Measurements from ENCODE around the gene HAPLN2. TPM values are rescaled to one million over a fixed set of nuclear protein-coding genes. Genes with fewer than 3 reads are reported as not detected.

Gene HAPLN2
- total RNA-seq, 1 donor from 2014 or later, result not detected

- no peak for TF ChIP-seq CTCF (conservative IDR thresholded peaks at IDR 0.05; ENCODE audit: low read depth, low read length)
- H3K4me3 ChIP-seq (ENCODE audit: low read depth, low read length), result no peak overlapping the region
- DNase-seq (ENCODE audit: low read depth), result no peak
Observed at GRCh38 chr1:156644640-156645039, 25.4 kb downstream of the HAPLN2 start.

- no peak overlapping the region for H3K4me3 ChIP-seq (ENCODE audit: low read depth, low read length)
- TF ChIP-seq CTCF (conservative IDR thresholded peaks at IDR 0.05; ENCODE audit: low read depth, low read length), result no peak
- no peak for DNase-seq (ENCODE audit: low read depth)
Observed at GRCh38 chr1:156645056-156645455, 25.8 kb downstream of the HAPLN2 start.

GRCh38 chr1:156645666-156646065 is 26.5 kb downstream of the HAPLN2 start:
- no peak overlapping the region for H3K4me3 ChIP-seq (ENCODE audit: low read depth, low read length)
- DNase-seq (ENCODE audit: low read depth), result no peak
- no peak for TF ChIP-seq CTCF (conservative IDR thresholded peaks at IDR 0.05; ENCODE audit: low read depth, low read length)

- DNase-seq (ENCODE audit: low read depth), result no peak
- H3K4me3 ChIP-seq (ENCODE audit: low read depth, low read length), result no peak overlapping the region
- no peak for TF ChIP-seq CTCF (conservative IDR thresholded peaks at IDR 0.05; ENCODE audit: low read depth, low read length)
Observed at GRCh38 chr1:156646738-156647211, 27.6 kb downstream of the HAPLN2 start.

GRCh38 chr1:156647351-156647750 is 28.1 kb downstream of the HAPLN2 start:
- no peak overlapping the region for H3K4me3 ChIP-seq (ENCODE audit: low read depth, low read length)
- no peak for DNase-seq (ENCODE audit: low read depth)
- TF ChIP-seq CTCF (conservative IDR thresholded peaks at IDR 0.05; ENCODE audit: low read depth, low read length), result no peak

- no peak overlapping the region for H3K4me3 ChIP-seq (ENCODE audit: low read depth, low read length)
- DNase-seq (ENCODE audit: low read depth), result no peak
- TF ChIP-seq CTCF (conservative IDR thresholded peaks at IDR 0.05; ENCODE audit: low read depth, low read length), result no peak
Observed at GRCh38 chr1:156648496-156648895, 29.3 kb downstream of the HAPLN2 start.

- peak; percentile 16 for TF ChIP-seq CTCF (conservative IDR thresholded peaks at IDR 0.05; ENCODE audit: low read depth, low read length)
- H3K4me3 ChIP-seq (ENCODE audit: low read depth, low read length), result no peak overlapping the region
- no peak for DNase-seq (ENCODE audit: low read depth)
Observed at GRCh38 chr1:156648951-156649350, 29.7 kb downstream of the HAPLN2 start.
